Measurements from ENCODE around the gene CCND3.

DNA sequence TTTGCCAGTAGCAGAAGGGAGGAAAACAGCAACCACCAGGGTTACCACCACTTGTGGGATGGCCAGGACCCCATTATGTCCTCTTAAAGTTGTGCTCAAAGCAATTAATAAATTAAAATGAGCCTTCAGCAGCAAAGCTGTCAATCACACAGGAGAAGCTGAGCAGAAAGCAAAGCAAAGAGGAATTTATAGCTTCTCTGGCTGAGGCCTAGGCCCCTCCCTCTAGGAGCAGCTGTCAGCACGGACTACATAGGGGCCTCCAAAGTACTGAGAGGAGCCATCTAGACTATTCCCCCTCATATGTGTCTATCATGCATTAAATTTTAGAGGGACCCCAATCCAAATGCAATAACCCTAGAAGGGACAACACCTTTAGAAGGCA, 6.4 kb downstream of the CCND3 start:
- TF ChIP-seq POLR2AphosphoS5 (IDR thresholded peaks at IDR 0.05) (no peak), POLR2A (IDR thresholded peaks at IDR 0.05) (no peak)
- TF ChIP-seq, protein P1, sequence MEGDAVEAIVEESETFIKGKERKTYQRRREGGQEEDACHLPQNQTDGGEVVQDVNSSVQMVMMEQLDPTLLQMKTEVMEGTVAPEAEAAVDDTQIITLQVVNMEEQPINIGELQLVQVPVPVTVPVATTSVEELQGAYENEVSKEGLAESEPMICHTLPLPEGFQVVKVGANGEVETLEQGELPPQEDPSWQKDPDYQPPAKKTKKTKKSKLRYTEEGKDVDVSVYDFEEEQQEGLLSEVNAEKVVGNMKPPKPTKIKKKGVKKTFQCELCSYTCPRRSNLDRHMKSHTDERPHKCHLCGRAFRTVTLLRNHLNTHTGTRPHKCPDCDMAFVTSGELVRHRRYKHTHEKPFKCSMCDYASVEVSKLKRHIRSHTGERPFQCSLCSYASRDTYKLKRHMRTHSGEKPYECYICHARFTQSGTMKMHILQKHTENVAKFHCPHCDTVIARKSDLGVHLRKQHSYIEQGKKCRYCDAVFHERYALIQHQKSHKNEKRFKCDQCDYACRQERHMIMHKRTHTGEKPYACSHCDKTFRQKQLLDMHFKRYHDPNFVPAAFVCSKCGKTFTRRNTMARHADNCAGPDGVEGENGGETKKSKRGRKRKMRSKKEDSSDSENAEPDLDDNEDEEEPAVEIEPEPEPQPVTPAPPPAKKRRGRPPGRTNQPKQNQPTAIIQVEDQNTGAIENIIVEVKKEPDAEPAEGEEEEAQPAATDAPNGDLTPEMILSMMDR (IDR thresholded peaks at IDR 0.05), result no peak

Data from prostate gland (tissue), 2 donors.